Parathyroid adenoma (tissue), 2 donors: ENCODE data around the gene TNS3.
A peak's percentile ranks its signal among the peaks of the same experiment; 100 is the strongest.

Source experiments
- H2AFZ ChIP-seq: fragments of 300-600 bp; sonication (generic); one replicate; pipeline ENCODE4 v1.7.0; 2017; ENCODE audit warnings: antibody characterized with exemption, mild to moderate bottlenecking
- H3K27ac ChIP-seq: fragments of 300-600 bp; sonication (generic); one replicate; pipeline ENCODE4 v1.7.0; 2017
- H3K27me3 ChIP-seq: fragments of 300-600 bp; sonication (generic); one replicate; pipeline ENCODE4 v1.7.0; 2017; ENCODE audit warnings: low read length; ENCODE audit not compliant: control insufficient read depth, insufficient read depth
- H3K36me3 ChIP-seq: fragments of 300-600 bp; sonication (generic); one replicate; pipeline ENCODE4 v1.7.0; 2017; ENCODE audit warnings: low read length; ENCODE audit not compliant: control insufficient read depth, insufficient read depth
- H3K4me1 ChIP-seq: fragments of 300-600 bp; sonication (generic); one replicate; pipeline ENCODE4 v1.7.0; 2017; ENCODE audit warnings: control low read depth
- H3K4me2 ChIP-seq: fragments of 300-600 bp; sonication (generic); one replicate; pipeline ENCODE4 v1.7.0; 2017; ENCODE audit warnings: low read length
- H3K4me3 ChIP-seq: fragments of 300-600 bp; sonication (generic); one replicate; pipeline ENCODE4 v1.7.0; 2017; ENCODE audit warnings: low read depth, low read length
- H3K79me2 ChIP-seq: fragments of 300-600 bp; sonication (generic); one replicate; pipeline ENCODE4 v1.7.0; 2017; ENCODE audit warnings: control low read depth
- H3K9ac ChIP-seq: fragments of 300-600 bp; sonication (generic); one replicate; pipeline ENCODE4 v1.7.0; 2017; ENCODE audit warnings: mild to moderate bottlenecking
- H3K9me3 ChIP-seq: fragments of 300-600 bp; sonication (generic); one replicate; pipeline ENCODE4 v1.7.0; 2017; ENCODE audit warnings: low read length; ENCODE audit not compliant: control insufficient read depth
- TF ChIP-seq, protein P1 (sequence below): fragments of 300-600 bp; sonication (generic); IDR thresholded peaks from one replicate; pipeline ENCODE4 v1.7.0; 2017; ENCODE audit warnings: antibody characterized with exemption, mild to moderate bottlenecking
- donor health status: primary hyperparathyroidism.

TNS3 gene

DNA sequence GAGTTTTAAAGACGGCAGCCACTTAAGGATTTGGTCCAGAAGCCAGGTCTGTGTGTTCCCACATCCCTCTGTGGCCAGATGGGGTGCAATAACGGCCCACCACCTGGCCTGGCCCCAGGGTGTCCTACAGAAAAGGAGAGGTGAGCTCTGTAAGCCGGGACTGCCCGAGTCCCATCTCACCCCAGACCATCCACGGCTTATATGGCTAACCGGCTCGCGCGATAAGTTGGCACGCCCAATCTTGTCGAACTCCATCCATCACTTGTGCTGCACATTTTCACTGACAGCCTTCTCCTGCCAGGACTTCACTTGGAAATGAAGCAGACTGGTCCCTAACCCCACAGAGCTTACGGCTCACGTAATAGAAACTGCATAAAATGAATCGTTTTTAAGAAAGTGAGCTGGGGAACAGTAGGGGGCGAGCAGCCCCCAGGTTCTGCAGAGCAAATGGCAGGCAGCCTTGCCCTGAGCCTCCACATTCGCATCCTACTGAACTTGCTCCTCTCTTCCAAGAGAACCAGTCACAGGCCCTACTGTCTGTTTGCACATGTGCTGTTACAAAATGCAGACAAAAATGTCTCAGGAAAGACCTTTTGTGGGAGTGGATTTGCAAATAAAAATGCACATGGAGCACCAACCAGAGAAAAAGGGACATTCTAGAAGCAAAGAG lies 98.2 kb downstream of the TNS3 start:
- Histone ChIP-seq H3K79me2 (peaks cover 26% of the 10 kb centered on the region), H3K36me3 (no peaks in the 10 kb centered on the region), H3K4me3 (no peak overlapping the region), H3K27ac (no peak overlapping the region), H3K9me3 (no peaks in the 10 kb centered on the region), H2AFZ (no peak overlapping the region), H3K9ac (no peak overlapping the region), H3K27me3 (no peaks in the 10 kb centered on the region), H3K4me1 (peaks cover 72% of the 10 kb centered on the region), H3K4me2 (no peak overlapping the region)
- TF ChIP-seq, protein P1, sequence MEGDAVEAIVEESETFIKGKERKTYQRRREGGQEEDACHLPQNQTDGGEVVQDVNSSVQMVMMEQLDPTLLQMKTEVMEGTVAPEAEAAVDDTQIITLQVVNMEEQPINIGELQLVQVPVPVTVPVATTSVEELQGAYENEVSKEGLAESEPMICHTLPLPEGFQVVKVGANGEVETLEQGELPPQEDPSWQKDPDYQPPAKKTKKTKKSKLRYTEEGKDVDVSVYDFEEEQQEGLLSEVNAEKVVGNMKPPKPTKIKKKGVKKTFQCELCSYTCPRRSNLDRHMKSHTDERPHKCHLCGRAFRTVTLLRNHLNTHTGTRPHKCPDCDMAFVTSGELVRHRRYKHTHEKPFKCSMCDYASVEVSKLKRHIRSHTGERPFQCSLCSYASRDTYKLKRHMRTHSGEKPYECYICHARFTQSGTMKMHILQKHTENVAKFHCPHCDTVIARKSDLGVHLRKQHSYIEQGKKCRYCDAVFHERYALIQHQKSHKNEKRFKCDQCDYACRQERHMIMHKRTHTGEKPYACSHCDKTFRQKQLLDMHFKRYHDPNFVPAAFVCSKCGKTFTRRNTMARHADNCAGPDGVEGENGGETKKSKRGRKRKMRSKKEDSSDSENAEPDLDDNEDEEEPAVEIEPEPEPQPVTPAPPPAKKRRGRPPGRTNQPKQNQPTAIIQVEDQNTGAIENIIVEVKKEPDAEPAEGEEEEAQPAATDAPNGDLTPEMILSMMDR: no peak

DNA sequence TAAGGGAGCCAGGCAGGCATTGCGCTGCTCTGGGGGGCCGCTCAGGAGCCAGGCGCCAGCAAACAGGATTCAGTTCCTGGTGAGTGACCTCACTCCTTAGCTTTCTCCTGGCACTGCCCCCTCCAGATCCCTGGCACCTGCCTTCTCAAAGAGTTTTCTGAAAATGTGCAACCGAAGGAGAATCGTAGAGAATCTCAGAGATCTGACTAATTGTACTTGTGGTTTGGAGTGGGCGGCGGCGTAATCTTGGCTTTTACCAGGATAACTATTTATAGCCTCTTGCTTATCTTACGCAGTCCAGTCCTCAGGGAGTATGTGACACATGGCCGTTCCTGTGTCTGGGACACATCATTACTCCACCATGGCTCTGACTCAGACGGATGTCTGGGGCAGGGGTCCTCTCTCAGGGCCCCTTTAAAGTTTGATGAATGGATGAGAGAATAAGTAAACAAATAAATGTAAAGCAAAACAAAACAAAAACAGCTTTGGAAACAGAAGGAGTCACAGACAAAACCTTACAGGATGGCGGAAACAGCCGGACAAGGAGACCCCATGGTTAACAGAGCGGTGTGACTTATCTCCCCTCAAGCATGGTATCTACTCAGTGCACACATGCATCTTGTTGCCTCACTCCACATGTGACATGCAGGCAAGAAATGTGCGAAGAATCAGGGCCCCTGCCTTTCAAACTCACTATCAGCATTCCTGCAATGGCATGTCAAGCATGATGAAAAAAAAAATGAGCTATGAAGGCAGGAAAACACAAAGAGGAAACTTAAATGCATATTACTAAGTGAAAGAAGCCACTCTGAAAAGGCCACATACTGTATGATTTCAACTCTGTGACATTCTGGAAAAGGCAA lies 99.7 kb downstream of the TNS3 start:
- Histone ChIP-seq H3K4me2 (peak overlapping the region; percentile 46), H3K27me3 (no peaks in the 10 kb centered on the region), H3K27ac (peak overlapping the region; percentile 91), H3K9me3 (no peaks in the 10 kb centered on the region), H3K4me1 (peaks cover 82% of the 10 kb centered on the region), H2AFZ (peak overlapping the region; percentile 36), H3K36me3 (no peaks in the 10 kb centered on the region), H3K4me3 (no peak overlapping the region), H3K79me2 (peaks cover 26% of the 10 kb centered on the region), H3K9ac (no peak overlapping the region)
- TF ChIP-seq, protein P1: no peak

DNA sequence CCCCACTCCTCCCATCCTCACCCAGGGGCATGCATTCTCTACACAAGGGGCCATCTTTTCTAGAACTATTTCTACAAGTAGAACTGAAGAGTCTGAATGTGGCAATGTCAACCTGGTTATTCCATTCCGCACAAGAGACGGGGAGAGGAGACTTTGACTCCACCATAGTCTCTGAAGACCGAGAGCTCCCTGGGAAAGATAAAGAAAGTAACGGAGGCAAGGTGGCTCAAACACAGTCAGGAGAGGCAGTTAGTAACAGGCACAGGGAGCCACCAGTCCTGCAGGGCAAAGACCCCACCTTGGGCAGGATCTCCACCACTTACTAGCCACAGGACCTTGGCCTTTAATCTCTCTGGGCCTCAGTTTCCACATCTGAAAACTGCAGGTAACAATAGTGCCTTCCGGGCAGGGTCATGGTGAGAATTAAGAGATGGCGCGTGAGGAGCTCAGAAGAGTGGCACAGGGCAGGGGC lies 100.3 kb downstream of the TNS3 start:
- no peaks in the 10 kb centered on the region for H3K36me3 ChIP-seq
- peaks cover 82% of the 10 kb centered on the region for H3K4me1 ChIP-seq
- peaks cover 26% of the 10 kb centered on the region for H3K79me2 ChIP-seq
- H3K4me2 ChIP-seq: peak overlapping the region; percentile 46
- H3K4me3 ChIP-seq: no peak overlapping the region
- H3K27ac ChIP-seq: peak overlapping the region; percentile 91
- no peaks in the 10 kb centered on the region for H3K9me3 ChIP-seq
- peak overlapping the region; percentile 36 for H2AFZ ChIP-seq
- no peaks in the 10 kb centered on the region for H3K27me3 ChIP-seq
- H3K9ac ChIP-seq: no peak overlapping the region
- TF ChIP-seq, protein P1: no peak

DNA sequence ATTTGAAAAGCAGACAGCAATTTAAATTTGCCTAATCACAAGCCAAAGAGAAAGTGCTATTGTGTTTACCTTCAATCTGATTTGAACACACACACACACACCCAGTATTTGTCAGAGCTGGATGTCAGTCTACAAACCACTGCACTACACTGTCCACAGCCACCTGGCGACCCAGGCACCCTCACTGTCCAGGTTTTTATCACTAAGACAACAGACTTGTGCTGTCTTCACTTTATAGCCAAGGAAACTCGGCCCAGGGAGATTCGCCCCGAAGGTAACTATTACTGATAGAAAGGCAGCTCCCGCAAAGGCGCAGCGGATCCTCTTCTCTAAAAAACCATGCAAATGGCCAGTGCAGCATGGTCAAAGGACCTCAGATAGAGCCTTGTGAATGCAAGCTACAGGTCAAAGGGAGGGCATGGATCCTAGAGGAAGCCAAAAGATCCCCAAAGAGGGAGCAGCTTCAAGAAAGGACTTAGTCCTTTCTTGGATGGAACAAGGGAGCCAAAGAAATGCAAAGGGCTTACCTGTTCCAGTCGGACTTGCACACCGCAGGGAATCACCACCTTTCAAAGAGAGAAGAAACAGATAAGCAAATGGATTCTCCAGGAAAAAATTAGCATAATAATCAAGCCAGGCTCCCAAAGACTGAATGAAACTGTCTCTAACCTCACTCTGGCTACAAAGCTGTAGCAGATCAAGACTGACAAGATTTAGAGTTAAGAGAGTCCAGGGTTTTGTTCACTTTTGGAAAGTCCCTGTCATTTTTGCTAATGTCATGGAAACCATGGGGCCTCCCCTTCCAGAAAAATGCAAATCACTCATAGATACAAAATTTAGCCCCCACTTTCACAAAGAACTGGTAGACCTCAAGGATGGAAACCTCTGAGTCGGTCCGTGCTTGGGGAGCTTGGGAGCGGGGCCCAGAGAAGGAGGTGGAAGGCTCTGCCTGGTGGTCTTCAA lies 101.1 kb downstream of the TNS3 start:
- peak overlapping the region; percentile 45 for H2AFZ ChIP-seq
- TF ChIP-seq, protein P1: no peak
- H3K27ac ChIP-seq: peak overlapping the region; percentile 91
- no peaks in the 10 kb centered on the region for H3K36me3 ChIP-seq
- no peaks in the 10 kb centered on the region for H3K9me3 ChIP-seq
- H3K4me2 ChIP-seq: peak overlapping the region; percentile 46
- H3K79me2 ChIP-seq: peaks cover 22% of the 10 kb centered on the region
- H3K27me3 ChIP-seq: no peaks in the 10 kb centered on the region
- H3K4me3 ChIP-seq: no peak overlapping the region
- H3K4me1 ChIP-seq: peaks cover 81% of the 10 kb centered on the region
- H3K9ac ChIP-seq: no peak overlapping the region
